Right cardiac atrium (tissue), 5 donors: ENCODE data around the gene EYA2. TPM values are rescaled to one million over a fixed set of nuclear protein-coding genes. Genes with fewer than 3 reads are reported as not detected.
"Not testable (repeated sequence)": the region's sequence is repeated elsewhere in the genome, so short reads cannot be mapped to it uniquely, and the experiment has no call there.

Source experiments
- ATAC-seq, 2 donors: fragments of 200-7000 bp; cut with Tn5 transposase; one replicate each; pipeline versions ENCODE4 v1.8.0 to v1.9.1; 2020; ENCODE audit warnings: moderate library complexity in 2 of 2, mild to moderate bottlenecking in 1 of 2
- DNase-seq, 3 donors: peaks; one replicate each; pipeline ENCODE4 v3.0.0-alpha.2; 2020
- H3K27ac ChIP-seq: one replicate; pipeline ENCODE4 v1.5.1; 2013; ENCODE audit warnings: mild to moderate bottlenecking, low read length, control low read depth, moderate library complexity
- H3K27me3 ChIP-seq: one replicate; pipeline ENCODE4 v1.6.1; 2013; ENCODE audit not compliant: control insufficient read depth, insufficient read depth
- H3K4me1 ChIP-seq: one replicate; pipeline ENCODE4 v1.6.1; 2013; ENCODE audit warnings: low read length; ENCODE audit not compliant: control insufficient read depth, insufficient read depth
- H3K4me3 ChIP-seq: one replicate; pipeline ENCODE4 v1.5.1; 2013; ENCODE audit warnings: low read length, control low read depth
- H3K9me3 ChIP-seq: one replicate; pipeline ENCODE4 v1.6.1; 2013; ENCODE audit warnings: low read length; ENCODE audit not compliant: control insufficient read depth
- WGBS: extraction: QIAGEN DNeasy Blood & Tissue Kit; methylation state at CpG from one replicate; pipeline ENCODE4 v1.1.7; 2013; 5-methylcytosine and 5-hydroxymethylcytosine counted together
- intact Hi-C, 4 donors: fragments of 100-400 bp; cut with DNase I; formaldehyde crosslinking; loops; one replicate each; pipeline versions ENCODE4 v1.11.0 to v1.14.0; 2022 to 2023
- polyA plus RNA-seq: library from polyadenylated mRNA; stranded (reverse); fragments of 200-250 nt; gene quantifications from one replicate; pipeline ENCODE4 v1.2.3, GENCODE V29; 2013
- total RNA-seq, 4 donors: library from RNA; stranded (reverse); fragmentation: NEBNext Ultra II Directional; extraction: Animal tissue kit (Norgen Biotek cat#: 25700); gene quantifications; one replicate each; pipeline ENCODE4 v1.2.1, GENCODE V29; 2021
- donor health status: healthy with polysubstance abuse.
- donor health status: DM: no; HTN: yes; CAD: no.
- donor health status: DM: no; HTN: no; CAD: no.
- donor health status: DM: no; HTN: yes; CAD: no; lungs with severe emphysema.
- donor health status: DM: yes; HTN: yes; CAD: no.

Gene EYA2
- total and polyA plus RNA-seq, 5 donors = 1.6 to 3.7 (median 3.4) TPM

DNA sequence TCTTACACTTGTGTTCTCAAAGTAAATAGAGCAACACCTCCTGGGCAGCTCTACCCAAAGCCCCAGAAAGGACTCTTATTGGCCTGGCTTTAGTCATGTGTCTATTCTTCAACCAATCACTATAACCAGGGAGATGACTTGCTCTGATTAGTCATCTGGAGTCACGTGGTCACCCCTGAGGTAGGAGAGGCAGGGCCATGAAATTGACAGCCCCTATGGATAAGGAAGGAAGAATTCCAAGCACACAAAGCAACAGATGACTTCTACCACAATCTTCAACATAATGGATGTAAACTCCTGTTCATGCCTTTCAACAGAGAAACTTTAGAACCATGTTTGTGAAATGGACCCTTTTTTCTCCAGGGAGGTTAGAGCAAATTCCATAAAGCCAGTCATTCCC is 24.6 kb upstream of the EYA2 start:
- no peaks in the 10 kb centered on the region for H3K27me3 ChIP-seq
- no peaks in the 10 kb centered on the region for H3K4me1 ChIP-seq
- WGBS = 67% methylated on average over 1 of the region's 1 CpG
- no peak overlapping the region for H3K27ac ChIP-seq
- H3K4me3 ChIP-seq = no peak overlapping the region
- no peak for ATAC-seq
- no peak for DNase-seq
- H3K9me3 ChIP-seq = no peaks in the 10 kb centered on the region
- intact Hi-C loops = no loop called here

- no peaks in the 10 kb centered on the region for H3K4me1 ChIP-seq
- intact Hi-C loops = no loop called here
- H3K4me3 ChIP-seq = peak overlapping the region; percentile 4
- H3K27me3 ChIP-seq = peaks cover 3% of the 10 kb centered on the region
- DNase-seq (peak; percentile 61 to 81 (median 70)), ATAC-seq (peak; percentile 54 to 66)
- no peaks in the 10 kb centered on the region for H3K9me3 ChIP-seq
- 50% methylated on average over 13 of the region's 13 CpGs for WGBS
- no peak overlapping the region for H3K27ac ChIP-seq
These were observed 22.1 kb upstream of the EYA2 start for GRCh38 chr20:46872328-46873211.

GRCh38 chr20:46875059-46875458 is 19.6 kb upstream of the EYA2 start:
- Histone ChIP-seq H3K27ac (no peak overlapping the region), H3K4me3 (no peak overlapping the region), H3K27me3 (peaks cover 3% of the 10 kb centered on the region), H3K9me3 (no peaks in the 10 kb centered on the region), H3K4me1 (no peaks in the 10 kb centered on the region)
- WGBS = 66% methylated on average over 4 of the region's 4 CpGs
- ATAC-seq (no peak), DNase-seq (no peak)
- intact Hi-C loops = no loop called here

- no peak for DNase-seq
- Histone ChIP-seq H3K4me1 (peaks cover 2% of the 10 kb centered on the region), H3K4me3 (no peak overlapping the region), H3K9me3 (no peaks in the 10 kb centered on the region), H3K27ac (no peak overlapping the region), H3K27me3 (peaks cover 3% of the 10 kb centered on the region)
- WGBS = 92% methylated on average over 5 of the region's 5 CpGs
- intact Hi-C loops = no loop called here
- no peak for ATAC-seq
These were observed 15.3 kb upstream of the EYA2 start for GRCh38 chr20:46879386-46879785.

- H3K27me3 ChIP-seq, H3K27ac ChIP-seq, intact Hi-C loops, DNase-seq, H3K4me3 ChIP-seq, H3K9me3 ChIP-seq, ATAC-seq, H3K4me1 ChIP-seq: not testable (repeated sequence)
- WGBS = 89% methylated on average over 5 of the region's 5 CpGs
These were observed 14.7 kb upstream of the EYA2 start for GRCh38 chr20:46879963-46880362.

GRCh38 chr20:46883892-46884291 is 10.8 kb upstream of the EYA2 start:
- H3K27ac ChIP-seq = no peak overlapping the region
- ATAC-seq (no peak), DNase-seq (no peak)
- H3K9me3 ChIP-seq = no peaks in the 10 kb centered on the region
- intact Hi-C loops = no loop called here
- no peak overlapping the region for H3K4me3 ChIP-seq
- WGBS = 46% methylated on average over 6 of the region's 6 CpGs
- H3K4me1 ChIP-seq = peaks cover 2% of the 10 kb centered on the region
- no peaks in the 10 kb centered on the region for H3K27me3 ChIP-seq

DNA sequence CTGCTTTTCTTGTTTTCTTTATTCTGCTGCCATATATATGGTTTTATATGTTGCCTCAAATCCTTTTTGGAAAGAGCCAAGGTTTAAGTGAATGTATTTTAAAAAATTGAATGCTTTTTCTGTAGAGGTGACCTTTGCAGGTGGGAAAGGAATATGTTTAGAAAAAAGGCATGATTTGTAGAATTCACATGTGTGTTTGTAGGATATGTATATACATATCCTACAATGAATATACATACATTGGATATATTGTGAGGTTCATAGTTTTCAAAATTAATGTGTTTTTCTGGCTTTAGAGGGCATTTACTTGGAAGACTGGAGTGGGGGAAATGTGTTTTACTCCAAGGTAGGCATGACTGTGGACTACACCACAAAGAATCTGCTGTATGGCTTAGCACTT is 4.0 kb upstream of the EYA2 start:
- Histone ChIP-seq H3K27me3 (no peaks in the 10 kb centered on the region), H3K9me3 (no peaks in the 10 kb centered on the region), H3K4me1 (no peaks in the 10 kb centered on the region), H3K4me3 (no peak overlapping the region), H3K27ac (no peak overlapping the region)
- DNase-seq = no peak
- intact Hi-C loops = no loop called here
- ATAC-seq = no peak

DNA sequence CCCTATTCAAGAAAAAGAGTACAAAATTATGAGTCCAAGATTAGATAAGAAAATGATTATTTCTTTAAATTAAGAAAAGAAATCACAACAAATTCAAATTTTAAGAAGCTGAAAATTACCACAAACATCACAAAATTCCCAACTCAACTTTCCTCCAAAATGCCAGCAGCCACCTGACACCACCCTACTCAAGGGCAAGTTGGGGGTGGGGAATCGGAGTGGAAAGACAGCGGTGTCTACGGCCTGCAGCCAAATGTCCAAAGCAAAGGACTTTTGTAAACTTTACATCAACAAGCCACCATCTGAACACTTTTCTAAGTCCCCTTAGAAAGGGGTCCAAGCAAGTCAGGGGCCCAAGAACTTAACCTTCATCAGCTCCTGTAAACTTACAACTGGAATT is 1.6 kb upstream of the EYA2 start:
- ATAC-seq = no peak
- Histone ChIP-seq H3K27ac (no peak overlapping the region), H3K9me3 (no peaks in the 10 kb centered on the region), H3K27me3 (no peaks in the 10 kb centered on the region), H3K4me3 (no peak overlapping the region), H3K4me1 (no peaks in the 10 kb centered on the region)
- intact Hi-C loops = no loop called here
- no peak for DNase-seq
- WGBS = 91% methylated on average over 3 of the region's 3 CpGs

GRCh38 chr20:46893877-46894578 is 615 bp upstream of the EYA2 start:
- no peak for DNase-seq
- 27% methylated on average over 11 of the region's 11 CpGs for WGBS
- Histone ChIP-seq H3K9me3 (no peaks in the 10 kb centered on the region), H3K4me1 (no peaks in the 10 kb centered on the region), H3K27ac (no peak overlapping the region), H3K27me3 (no peaks in the 10 kb centered on the region), H3K4me3 (peak overlapping the region; percentile 65)
- intact Hi-C loops = no loop called here
- no peak for ATAC-seq

DNA sequence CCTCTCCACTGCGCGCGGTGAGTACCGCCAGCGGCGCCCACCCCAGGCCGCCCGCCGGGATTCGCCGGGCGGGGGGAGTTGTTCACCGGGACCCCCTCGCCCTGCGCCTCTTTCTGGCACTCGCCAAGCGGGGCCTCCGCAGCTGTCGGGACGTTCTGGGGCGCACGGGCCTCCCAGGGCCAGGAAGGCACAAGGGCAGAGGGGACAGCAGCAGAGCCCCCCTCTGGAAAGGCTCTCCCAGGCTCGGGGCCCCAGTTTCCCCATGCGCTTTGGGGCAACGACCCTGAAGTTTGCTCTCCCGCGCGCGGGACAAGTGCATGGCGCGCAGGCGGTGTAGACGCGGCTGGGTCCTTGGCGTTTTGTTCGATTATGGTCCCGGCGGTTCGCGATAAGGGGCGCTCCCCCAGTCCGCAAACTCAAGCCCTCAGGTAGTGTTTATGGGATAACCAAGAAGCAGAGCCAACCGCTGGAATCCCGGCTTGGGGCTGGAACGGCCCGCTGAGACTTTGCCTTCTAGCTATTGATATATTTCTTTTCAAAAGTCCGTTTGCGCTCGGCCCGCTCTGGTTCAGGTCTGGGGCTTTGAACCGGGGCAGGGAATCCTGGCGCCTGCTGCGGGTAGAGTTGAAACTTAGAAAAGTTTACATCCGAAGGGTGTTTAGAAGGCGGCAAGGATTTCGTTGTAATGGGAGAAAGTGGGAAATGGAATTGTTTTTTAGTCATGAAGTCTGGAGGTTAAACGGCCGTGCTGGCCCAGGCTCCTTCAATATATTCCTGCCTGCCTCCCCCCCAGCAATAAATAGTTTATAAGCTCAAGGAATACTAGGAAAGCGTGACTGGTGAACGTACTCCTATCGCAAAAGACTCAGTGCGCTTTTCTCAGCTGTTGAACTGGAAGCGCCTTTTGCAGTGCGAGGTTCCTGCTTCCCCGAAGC is 595 bp downstream of the EYA2 start:
- WGBS = 1% methylated on average over 64 of the region's 65 CpGs
- Histone ChIP-seq H3K4me3 (peak overlapping the region; percentile 65), H3K27ac (no peak overlapping the region), H3K27me3 (no peaks in the 10 kb centered on the region), H3K9me3 (no peaks in the 10 kb centered on the region), H3K4me1 (no peaks in the 10 kb centered on the region)
- DNase-seq (peak; percentile 18 to 65 (median 53)), ATAC-seq (peak in 1 of 2 donors; percentile 40)
- intact Hi-C loops = no loop called here

DNA sequence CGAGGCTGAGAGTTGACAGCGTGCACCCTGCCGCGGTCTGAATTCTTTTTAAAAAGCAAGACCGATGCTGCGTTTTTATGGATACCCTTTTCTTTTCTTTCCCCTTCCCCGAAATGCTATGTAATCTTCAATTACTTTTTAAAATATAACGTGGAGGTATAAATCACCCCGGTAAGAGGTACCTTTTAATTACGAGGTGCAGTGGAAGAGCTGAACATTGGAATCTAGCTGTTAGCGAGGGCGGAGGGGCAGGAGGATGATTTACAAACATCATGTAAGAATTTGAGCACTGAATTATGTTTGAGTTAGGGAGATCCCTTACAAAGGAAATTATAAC is 1.2 kb downstream of the EYA2 start:
- intact Hi-C loops = no loop called here
- Histone ChIP-seq H3K27ac (no peak overlapping the region), H3K9me3 (no peaks in the 10 kb centered on the region), H3K27me3 (no peaks in the 10 kb centered on the region), H3K4me3 (peak overlapping the region; percentile 65), H3K4me1 (no peaks in the 10 kb centered on the region)
- WGBS = 13% methylated on average over 12 of the region's 12 CpGs
- ATAC-seq (no peak), DNase-seq (peak in 1 of 3 donors; percentile 61)
